GM21447 (cell line): ENCODE measurements around the gene PDE6B.

Experiments used
- ATAC-seq: cut with Tn5 transposase; IDR thresholded peaks from one replicate; pipeline ENCODE4 v1.9.1; 2021; ENCODE audit not compliant: unreplicated experiment

The PDE6B gene

DNA sequence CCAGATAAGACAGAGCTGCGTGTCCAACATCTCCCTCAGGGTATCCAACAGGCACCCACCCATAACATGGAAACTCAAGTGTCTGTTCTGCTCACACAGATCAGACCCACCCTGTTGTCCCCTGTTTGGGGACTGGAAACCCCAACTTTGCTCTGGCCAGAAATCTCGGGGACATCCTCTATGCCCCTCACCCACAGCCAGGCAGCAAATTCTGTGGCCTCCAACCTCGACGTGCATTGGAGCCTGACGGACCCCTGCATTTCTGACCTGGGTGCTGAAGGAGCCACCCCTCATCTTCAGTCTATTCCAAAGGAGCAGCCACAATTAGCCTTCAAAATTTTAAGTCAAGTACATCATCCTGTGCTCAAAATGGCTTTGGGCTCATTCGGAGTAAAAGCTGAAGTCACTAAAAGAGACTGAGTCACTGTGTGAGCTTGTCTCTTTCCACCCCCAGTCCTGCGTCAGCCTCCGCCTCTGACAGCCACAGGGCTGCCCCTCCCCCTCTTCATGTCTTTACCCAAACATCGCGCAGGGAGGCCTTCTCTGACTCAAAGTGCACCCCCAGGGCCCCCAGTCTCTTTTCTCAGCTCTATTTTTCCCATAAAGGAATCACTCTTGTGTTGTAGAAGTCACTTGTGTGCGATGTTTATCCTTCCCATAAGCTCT lies 24.4 kb upstream of the PDE6B start:
- no peak for ATAC-seq

DNA sequence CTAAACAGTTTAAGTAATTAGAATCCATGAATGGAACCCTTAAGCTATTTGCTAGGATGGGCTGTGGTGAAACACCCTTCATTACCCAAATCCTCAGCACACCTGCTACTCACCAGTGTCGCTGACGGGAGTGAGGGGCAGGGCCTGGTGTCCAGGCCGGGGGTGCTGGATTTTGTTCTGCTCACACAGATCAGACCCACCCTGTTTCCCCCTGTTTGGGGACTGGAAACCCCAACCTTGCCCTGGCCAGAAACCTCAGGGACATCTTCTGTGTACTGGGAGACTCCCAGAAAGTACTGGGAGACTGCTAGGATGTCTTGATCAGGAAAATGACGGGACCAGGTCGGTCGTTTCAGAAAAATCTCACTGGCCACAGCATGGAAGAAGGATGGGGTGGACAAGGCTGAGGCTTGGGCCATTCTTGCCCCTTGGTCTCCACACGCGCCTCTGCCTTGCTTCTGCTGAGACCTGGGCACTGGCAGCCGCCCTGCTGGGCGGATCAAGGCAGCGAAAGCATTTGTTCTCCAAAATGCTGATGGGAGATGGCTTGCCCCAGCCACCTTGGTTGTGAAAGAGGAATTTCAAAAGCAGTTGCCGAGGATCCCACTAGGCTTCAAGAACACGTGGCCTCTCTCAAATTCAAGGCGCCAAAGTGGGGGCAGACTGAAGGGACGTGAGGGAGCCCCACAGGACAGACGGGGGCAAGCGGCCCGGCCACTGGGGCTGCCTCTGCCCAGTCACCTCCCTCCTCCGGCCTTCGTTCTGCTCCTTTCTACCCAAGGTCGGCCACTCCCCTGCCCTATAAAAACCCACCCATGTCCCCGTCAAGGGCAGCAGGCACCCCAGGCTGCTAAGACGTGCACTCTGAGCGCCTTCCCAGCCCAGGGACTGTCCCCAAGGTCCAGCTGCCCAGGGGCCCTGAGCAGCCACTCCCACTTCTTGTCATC lies 23.5 kb upstream of the PDE6B start:
- ATAC-seq: no peak

DNA sequence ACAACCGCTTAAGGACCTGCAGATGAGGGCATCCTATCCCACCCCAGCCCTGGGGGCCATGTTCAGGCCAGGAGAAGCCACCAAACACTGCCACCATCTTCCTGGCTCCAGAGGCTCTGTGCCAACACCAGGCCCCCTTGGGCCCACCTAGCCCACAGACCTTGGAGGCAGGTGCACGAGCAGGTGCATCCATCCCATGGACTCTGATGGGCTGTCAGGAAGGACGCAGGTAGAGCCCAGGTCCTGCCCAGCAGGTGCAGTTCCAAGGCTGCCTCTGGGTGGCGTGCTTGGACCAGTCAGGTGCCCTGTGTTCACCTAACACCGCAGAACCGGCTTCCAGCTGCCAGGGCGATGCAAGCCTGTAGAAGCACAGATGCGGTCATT lies 22.8 kb upstream of the PDE6B start:
- ATAC-seq: no peak

DNA sequence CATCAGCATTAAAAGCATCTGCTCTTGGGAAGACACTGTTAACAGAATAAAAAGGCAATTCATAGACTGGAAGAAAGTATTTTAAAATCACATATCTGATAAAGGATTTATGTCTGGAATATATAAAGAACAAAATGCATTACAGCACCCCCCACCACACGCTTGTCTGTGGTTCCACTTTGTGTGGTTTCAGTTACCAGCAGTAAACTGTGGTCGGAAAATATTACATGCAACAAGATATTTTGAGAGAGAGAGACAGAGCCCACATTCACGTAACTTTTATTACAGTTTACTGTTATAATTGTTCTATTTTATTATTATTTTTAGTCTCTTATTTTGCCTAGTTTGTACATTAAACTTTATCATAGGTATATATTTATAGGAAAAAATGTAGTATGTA lies 21.2 kb upstream of the PDE6B start:
- no peak for ATAC-seq

DNA sequence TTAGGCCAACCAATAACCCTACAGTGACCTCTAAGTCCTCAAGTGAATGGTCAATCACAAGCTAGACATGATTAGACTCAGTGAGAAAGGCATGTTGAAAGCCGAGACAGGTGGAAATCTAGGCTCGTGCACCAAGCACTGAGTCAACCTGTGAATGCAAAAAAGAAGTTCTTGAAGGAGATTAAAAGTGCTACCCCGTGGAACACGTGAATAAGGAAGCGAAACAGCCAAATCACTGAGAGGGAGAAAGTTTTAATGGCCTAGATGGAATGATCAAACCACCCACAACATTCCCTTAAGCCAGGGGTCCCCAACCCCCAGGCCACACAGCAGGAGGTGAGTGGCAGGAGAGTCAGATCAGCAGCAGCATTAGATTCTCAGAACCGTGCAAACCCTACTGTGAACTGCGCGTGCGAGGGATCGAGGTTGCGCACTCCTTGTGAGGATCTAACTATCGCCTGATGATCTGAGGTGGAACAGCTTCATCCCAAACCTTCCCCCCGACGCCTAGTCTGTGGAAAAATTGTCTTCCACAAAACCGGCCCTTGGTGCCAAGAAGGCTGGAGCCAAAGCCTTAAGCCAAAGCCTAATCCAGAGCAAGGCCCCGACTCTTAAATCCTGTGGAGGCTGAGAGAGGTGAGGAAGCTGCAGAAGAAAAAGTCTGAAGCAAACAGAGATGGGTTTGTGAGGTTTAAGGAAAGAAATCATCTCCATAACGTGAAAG lies 19.5 kb upstream of the PDE6B start:
- no peak for ATAC-seq

DNA sequence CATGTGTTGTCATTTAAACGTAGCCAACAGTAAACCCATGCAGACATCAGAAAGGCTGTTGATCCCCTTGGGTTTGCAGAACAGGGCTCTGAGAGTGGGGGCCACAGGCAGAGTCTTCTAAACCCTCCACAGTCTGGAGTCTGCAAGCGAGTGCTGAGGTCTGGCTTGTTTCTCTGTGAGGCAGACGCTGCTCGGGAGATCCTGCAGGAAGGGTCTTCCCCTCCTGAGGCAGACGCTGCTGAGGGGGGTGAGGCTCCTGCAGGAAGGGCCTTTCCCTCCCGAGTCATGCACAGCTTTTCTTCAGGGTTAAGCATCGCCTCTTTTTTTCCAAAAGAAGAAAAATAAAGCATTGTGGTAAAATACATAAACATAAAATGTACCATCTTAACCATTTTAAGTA lies 17.1 kb upstream of the PDE6B start:
- no peak for ATAC-seq

DNA sequence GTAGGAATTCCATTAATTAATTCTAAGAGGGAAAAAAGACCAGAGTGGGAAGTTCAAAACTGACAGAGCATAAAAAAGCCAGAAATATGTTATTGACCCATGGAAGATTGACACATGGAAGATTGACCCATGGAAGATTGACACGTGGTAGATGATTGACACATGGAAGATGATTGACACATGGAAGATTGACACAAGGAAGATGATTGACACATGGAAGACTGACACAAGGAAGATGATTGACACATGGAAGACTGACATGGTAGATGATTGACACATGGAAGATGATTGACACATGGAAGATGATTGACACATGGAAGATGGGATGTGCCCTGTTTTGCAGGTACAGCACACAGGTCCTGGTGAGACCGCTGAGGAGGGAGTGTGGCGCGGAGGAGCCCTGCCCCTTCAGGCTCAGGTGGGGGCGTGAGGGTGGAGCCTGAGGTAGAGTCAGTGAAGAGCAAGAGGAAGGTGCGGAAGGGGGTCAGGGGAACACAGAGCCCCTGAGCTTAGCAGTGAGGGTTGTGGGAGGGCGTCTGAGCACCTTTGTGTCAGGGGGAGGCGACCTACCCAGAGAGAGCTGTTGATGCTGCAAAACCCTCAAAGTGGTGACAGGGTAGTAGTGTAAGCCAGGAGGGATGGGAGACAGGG lies 15.8 kb upstream of the PDE6B start:
- ATAC-seq: no peak

DNA sequence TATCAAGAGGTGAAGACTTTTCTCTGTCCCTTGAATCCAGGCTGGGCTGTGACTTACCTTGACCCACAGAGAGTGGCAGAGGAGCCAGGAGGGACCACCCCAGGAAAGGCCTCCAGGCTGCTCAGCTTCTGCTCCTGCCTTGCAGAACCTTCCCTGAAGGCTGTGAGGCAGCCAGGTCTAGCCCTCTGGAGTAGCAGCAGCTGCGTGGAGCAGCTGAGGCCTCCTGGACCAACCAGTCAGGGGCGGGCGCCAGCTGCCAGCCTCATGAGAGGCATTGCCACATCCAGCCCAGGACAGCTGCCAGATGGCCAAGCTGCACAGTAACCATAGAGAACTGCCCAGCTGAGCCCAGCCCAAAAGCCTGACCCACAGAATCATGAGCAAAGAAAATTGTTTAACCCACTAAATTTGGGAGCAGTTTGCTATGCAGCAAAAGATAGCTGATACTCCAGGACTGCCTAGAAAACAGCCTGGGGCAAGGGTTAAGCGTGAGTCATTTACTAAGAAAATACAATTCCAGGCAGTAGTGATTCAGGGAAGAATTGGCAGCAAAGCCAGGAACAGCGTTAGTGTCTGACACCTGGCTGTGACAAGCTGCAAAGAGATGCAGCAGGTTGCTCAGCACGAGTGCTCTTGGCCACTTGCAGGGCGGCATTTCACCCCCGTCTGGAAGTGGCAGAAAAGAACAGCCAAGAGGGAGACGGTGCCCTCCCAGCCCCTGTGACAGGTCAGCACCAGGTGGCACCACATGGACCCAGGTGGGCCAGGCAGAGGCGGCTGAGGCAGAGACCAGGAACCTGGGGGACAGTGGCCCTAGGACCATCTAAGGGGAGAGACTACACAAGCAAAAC lies 14.7 kb upstream of the PDE6B start:
- ATAC-seq: no peak

DNA sequence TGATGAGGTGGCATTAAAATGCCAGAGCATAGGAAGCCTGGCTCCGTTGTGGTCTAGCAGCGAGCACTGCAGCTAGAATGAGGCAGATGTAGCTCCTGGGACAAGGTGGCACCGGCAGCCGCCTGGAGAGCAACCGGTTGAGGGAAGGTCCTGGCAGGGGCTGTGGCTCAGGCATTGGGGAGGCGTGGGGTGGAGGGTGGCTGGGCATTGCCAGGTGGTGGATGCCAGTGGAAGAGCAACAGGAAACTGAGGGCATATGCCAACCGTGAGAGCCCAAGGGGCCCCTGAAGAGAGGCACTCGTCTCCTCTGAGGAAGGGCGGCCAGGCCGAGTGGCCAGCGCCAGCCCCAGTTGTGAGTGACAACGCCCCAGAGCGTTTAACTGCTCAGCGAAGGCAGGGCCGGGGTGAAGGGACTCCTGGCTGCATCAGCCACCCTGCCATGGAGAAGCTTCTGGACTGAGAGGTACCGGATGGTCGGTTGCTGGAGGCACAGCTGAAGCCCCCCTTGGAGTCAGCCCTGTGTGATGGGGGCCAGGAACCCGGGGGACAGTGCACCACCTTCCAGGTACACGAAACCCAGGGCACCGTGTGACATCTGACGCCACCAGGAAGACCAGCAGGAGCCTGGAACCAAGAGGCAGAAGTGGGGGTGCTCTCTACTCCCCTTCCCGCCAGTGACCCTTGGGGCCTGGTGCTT lies 13.2 kb upstream of the PDE6B start:
- ATAC-seq: no peak

DNA sequence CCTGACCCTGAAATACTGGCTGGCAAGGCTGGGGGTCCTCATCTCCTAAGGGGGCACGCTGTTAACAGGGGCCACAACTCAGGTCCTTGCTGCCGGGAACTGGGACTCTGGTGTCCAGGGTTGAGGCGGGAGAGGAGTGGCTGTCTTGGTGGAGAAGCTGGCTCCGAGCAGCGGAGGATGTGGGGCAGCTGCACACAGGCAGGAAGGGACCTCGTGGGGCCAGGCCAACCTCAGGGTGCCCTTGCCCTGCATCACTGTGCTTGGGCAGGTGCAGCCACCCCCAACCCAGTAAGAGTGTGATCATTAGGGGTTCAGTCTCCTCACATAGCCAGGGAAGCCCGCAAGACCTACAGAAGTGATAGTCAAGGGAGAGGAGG lies 12.6 kb upstream of the PDE6B start:
- ATAC-seq: no peak

DNA sequence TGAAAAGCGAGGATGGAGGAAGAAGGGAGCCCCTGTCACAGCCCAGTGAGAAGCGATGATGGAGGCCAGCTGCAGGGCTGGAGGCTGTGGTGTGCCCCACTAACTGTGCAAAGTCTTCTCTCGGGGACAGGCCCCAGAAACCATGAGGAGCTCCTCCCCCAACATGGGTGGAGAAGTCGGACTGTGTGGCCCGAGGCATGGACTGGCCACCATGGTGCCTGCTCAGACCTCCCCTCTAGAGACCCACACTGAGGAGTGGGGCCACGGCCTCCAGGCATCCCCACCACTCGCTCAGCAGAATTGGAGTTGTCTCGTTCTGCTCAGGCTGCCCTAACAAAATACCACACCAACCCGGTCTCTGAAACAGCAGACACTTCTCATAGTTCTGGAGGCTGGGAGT lies 12.2 kb upstream of the PDE6B start:
- no peak for ATAC-seq

DNA sequence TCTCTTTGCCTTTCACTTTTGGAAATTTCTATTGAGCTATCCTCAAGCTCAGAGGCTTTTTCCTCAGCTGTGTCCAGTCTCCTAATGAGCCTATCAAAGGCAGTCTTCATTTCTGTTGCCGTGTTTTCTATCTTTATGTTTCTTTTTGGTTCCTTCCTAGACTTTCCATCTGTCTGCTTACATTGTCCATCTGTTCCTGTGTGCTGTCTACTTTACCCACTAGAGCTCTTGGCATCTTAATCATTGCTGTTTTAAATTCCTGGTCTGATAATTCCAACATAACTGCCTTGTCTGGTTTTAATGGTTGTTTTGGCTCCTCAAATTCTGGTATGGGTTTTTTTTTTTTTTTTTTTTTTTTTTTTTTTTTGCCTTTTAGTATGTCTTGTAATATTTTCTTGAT lies 9.3 kb upstream of the PDE6B start:
- no peak for ATAC-seq

DNA sequence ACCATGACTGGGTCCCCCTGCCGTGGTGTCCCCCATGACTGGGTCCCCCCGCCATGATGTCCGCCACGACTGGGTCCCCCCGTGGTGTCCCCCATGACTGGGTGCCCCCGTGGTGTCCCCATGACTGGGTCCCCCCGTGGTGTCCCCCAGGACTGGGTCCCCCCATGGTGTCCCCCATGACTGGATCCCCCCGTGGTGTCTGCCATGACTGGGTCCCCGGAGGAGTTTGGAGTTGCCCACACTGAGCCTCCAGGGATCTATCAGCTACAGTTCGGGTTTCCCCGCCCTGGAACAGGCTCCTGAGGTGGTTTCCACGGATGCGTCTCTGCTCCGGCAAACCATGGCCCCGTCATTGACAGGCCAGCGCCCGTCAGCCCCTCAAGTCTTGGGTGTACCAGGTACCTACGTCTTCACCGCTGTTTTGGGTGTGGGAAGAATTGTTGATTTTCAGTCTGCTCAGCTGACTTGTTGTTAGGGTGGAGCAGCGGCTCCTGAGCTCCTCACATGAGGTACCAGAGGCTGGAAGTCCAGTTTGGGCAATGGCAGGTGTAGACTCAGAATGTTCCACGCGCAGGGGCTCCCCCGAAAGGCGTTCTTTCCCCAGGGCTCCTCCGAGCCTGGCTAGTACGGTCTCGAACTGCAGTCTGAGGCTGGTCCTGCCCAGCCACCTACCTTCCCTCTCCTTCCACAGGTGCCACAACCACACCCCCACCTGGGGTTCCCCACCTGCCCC lies 8.3 kb upstream of the PDE6B start:
- no peak for ATAC-seq

DNA sequence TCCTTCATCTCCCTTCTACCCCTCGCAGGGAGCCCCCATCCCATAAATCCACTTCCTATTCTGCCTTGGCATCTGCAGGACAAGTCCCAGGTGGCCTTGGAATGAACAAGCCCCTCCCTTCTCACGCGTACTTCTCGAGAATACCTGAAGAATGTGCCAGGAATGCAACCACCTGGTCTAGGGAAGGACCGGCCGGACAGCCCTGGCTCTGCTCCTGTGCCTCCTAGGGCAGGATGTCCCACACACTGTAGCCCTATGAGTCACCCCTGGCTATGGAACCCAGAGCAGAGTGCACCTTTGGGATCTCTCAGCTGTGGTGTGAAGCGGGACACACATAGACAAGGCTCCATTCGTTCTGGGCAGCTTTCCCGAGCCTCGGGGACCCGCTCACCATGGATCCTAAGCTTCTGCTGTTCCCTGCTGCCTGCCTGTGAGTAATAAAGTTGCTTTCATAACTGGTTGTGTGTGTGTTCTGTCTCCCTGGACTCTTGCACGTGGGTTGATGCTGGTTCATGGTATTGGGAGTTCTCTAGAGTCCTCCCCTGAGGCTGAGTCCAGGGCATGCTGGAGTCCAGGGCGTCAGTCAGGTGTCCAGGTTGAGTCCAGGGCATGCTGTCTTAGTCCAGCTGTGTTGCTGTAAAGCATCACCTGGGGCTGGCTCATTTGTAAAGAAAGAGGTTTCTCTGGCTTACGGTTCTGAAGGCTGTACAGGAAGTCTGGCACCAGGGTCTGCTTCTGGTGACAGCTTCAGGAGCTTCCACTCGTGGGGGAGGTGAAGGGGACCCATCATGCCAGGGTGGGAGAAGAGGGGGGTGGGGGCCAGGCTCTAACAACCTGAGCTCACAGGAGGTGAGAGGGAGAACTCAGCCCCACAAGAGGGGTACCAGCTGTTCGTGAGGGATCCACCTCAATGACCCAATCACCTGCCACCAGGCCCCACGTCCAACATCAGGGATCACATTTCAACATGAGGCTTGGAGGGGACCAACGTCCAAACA lies 7.4 kb upstream of the PDE6B start:
- ATAC-seq: no peak

DNA sequence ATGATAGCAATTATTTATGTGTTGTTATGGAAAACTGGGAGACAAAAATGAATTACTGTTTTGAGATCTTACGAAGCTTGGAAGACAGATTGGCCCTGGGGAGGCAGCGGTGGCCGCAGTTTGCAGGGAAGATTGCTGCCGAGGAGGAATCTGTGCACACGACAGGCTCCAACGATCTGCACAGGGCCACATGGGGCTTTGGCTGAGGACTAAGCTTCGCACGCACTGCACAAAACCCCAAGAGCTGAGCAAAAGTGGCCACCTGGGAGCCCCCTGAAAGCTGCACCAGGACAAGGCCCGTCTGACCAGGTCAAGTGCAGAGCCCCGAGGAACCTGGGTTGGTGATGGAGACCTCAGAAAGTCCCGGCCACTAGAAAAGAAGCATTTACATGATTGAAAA lies 5.2 kb upstream of the PDE6B start:
- no peak for ATAC-seq

DNA sequence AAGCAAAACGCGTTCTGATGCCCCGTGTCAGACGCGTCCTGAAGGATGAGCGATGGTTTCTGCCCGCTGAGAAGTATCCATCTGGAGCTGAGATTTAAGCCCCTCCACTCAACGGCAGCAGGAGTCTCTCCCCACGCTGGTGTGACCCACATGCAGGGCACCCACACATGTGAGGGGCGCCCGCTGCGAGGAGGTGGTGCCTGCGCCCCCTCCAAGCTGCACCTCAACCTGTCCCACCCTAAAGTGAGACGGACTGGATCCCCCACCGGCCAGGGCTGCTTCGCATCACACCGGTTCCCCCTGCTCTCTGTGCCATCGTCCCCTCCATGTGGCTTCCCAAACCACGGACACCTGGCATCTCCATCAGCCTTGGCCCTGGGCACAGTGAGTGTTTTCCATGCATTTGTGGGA lies 4.5 kb upstream of the PDE6B start:
- no peak for ATAC-seq

DNA sequence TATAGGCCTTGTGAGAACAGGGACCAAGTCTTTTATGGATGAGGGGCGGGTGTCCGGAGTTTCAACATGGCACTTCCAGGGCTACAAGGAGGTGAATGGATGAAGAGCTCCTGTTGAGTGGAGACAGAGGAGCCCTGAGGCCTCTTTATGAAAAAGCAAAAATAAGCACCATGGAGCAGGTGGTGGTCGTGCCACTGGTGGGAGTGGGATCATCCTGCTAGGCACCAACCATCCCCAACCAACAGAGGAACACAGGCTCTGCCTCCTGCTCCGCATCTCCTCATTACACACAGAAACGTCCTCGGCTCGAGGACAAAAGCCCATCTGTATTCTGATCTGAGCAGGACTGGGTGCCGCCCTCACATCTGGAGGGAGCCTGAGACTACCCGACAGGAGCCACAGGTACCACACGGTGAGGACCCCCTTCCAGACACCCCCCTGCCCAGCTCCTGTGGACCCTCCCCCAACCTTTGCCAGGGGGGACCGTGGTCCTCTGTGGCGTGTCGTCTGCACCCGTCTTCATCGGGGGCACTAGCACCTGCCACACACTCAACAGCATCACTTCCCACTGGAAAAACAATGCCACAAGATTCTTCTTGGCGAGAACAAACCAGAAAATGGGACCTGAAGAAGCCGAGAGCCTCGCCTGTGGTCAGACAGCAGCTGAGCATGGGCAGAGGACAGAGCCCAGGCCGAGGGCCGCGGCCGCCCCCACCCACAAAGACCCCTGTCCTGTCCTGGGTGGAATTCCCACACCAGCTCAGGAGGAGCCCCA lies 3.9 kb upstream of the PDE6B start:
- no peak for ATAC-seq
